ENCODE measurements around the gene TMEM150A.

The TMEM150A gene

GRCh38 chr2:85549826-85550225, 52.7 kb downstream of the TMEM150A start:
- TF ChIP-seq EP300 (IDR thresholded peaks at IDR 0.05; ENCODE audit: borderline replicate concordance) = no peak
- TF ChIP-seq TCF12 (IDR thresholded peaks at IDR 0.05; ENCODE audit: low read depth) = no peak
- no peak for TF ChIP-seq RAD21 (IDR thresholded peaks at IDR 0.05; ENCODE audit: low read depth)
- TF ChIP-seq CEBPB (IDR thresholded peaks at IDR 0.05) = no peak
- TF ChIP-seq REST (IDR thresholded peaks at IDR 0.05; ENCODE audit: low read depth) = no peak

- TF ChIP-seq EGR1 (IDR thresholded peaks at IDR 0.05) (no peak), TCF12 (IDR thresholded peaks at IDR 0.05; ENCODE audit: low read depth) (no peak)
These were observed 53.4 kb downstream of the TMEM150A start for GRCh38 chr2:85549095-85549494.

GRCh38 chr2:85548608-85548900, 53.9 kb downstream of the TMEM150A start:
- no peak for TF ChIP-seq EGR1 (IDR thresholded peaks at IDR 0.05)
- TF ChIP-seq MAX (IDR thresholded peaks at IDR 0.05) = no peak
- TF ChIP-seq TEAD4 (IDR thresholded peaks at IDR 0.05) = no peak
- TF ChIP-seq USF1 (IDR thresholded peaks at IDR 0.05) = no peak
- no peak for TF ChIP-seq FOXM1 (IDR thresholded peaks at IDR 0.05; ENCODE audit: borderline replicate concordance, low read depth)
- no peak for TF ChIP-seq TCF12 (IDR thresholded peaks at IDR 0.05; ENCODE audit: low read depth)
- no peak for TF ChIP-seq EP300 (IDR thresholded peaks at IDR 0.05; ENCODE audit: borderline replicate concordance)
- no peak for TF ChIP-seq CREB1 (IDR thresholded peaks at IDR 0.05; ENCODE audit: low read depth)
- TF ChIP-seq TAF1 (IDR thresholded peaks at IDR 0.05; ENCODE audit: low read depth) = no peak
- no peak for TF ChIP-seq RAD21 (IDR thresholded peaks at IDR 0.05; ENCODE audit: low read depth)
- TF ChIP-seq ZBTB7A (IDR thresholded peaks at IDR 0.05; ENCODE audit: low read depth) = no peak
- no peak for TF ChIP-seq REST (IDR thresholded peaks at IDR 0.05; ENCODE audit: low read depth)
- no peak for TF ChIP-seq CEBPB (IDR thresholded peaks at IDR 0.05)
- TF ChIP-seq NFIC (IDR thresholded peaks at IDR 0.05) = no peak
- no peak for TF ChIP-seq YY1 (IDR thresholded peaks at IDR 0.05; ENCODE audit: low read depth)
